Spleen (tissue), 11 donors: ENCODE results near the gene ASPG. TPM values are rescaled to one million over a fixed set of nuclear protein-coding genes. Genes with fewer than 3 reads are reported as not detected.

ENCODE experiments used
- DNase-seq: peaks from one replicate; pipeline ENCODE4 v3.0.0-alpha.2; 2020
- H3K27ac ChIP-seq, 8 donors: fragments of 200-600 bp; sonication (generic) in 7 of 8; 1 replicate in 4 of 8; 2 replicates in 4 of 8; pipeline versions ENCODE4 v1.5.0 to v1.8.0; 2016 to 2021; ENCODE audit warnings: inconsistent platforms in 4 of 8, mild to moderate bottlenecking in 4 of 8, moderate library complexity in 1 of 8
- H3K27me3 ChIP-seq, 7 donors: fragments of 200-600 bp; sonication (generic) in 6 of 7; replicated peaks in 1 of 7; 1 replicate in 4 of 7; 2 replicates in 3 of 7; pipeline versions ENCODE4 v1.5.0 to v1.8.0; 2016 to 2021; ENCODE audit warnings: inconsistent platforms in 3 of 7, mild to moderate bottlenecking in 1 of 7
- H3K36me3 ChIP-seq, 6 donors: fragments of 200-600 bp; sonication (generic) in 5 of 6; 1 replicate in 4 of 6; 2 replicates in 2 of 6; pipeline versions ENCODE4 v1.5.0 to v1.8.0; 2016 to 2021; ENCODE audit warnings: inconsistent platforms in 2 of 6
- H3K4me1 ChIP-seq, 6 donors: fragments of 200-600 bp; sonication (generic) in 5 of 6; 1 replicate in 3 of 6; 2 replicates in 3 of 6; pipeline versions ENCODE4 v1.5.0 to v1.8.0; 2016 to 2021; ENCODE audit warnings: inconsistent platforms in 3 of 6
- H3K4me3 ChIP-seq, 8 donors: fragments of 200-600 bp; sonication (generic) in 7 of 8; 1 replicate in 4 of 8; 2 replicates in 4 of 8; pipeline versions ENCODE4 v1.5.0 to v1.8.0; 2016 to 2021; ENCODE audit warnings: inconsistent platforms in 4 of 8, mild to moderate bottlenecking in 4 of 8, moderate library complexity in 2 of 8
- H3K9me3 ChIP-seq, 8 donors: fragments of 200-600 bp; sonication (generic) in 7 of 8; 1 replicate in 4 of 8; 2 replicates in 4 of 8; pipeline versions ENCODE4 v1.5.0 to v1.8.0; 2016 to 2021; ENCODE audit warnings: inconsistent platforms in 4 of 8
- CTCF ChIP-seq, 11 experiments: fragments of 200-600 bp in 7 of 11; fragments of 450-650 bp in 4 of 11; sonication (generic) in 4 of 11; IDR thresholded peaks in 8 of 11; conservative IDR thresholded peaks in 3 of 11; 1 replicate in 7 of 11; 2 replicates in 4 of 11; pipeline versions ENCODE4 v1.4.0 to v1.8.0; 2016 to 2021; ENCODE audit warnings: antibody characterized with exemption in 11 of 11, inconsistent platforms in 4 of 11, mild to moderate bottlenecking in 1 of 11
- POLR2A ChIP-seq, 3 donors: fragments of 450-650 bp; IDR thresholded peaks; one replicate each; pipeline ENCODE4 v1.5.1; 2017; ENCODE audit warnings: antibody characterized with exemption in 3 of 3, mild to moderate bottlenecking in 1 of 3
- POLR2AphosphoS5 ChIP-seq, 3 donors: sonication (generic); formaldehyde crosslinking; IDR thresholded peaks; one replicate each; pipeline ENCODE4 v1.5.1; 2017; ENCODE audit warnings: antibody characterized with exemption in 3 of 3
- WGBS, 5 donors: extraction: QIAGEN DNeasy Blood & Tissue Kit in 3 of 5; methylation state at CpG; one replicate each; pipeline versions ENCODE4 v1.1.5 to v1.1.7; 2013 to 2018; 5-methylcytosine and 5-hydroxymethylcytosine counted together
- intact Hi-C: fragments of 100-400 bp; cut with DNase I; formaldehyde crosslinking; loops from one replicate; pipeline ENCODE4 v1.15.0; 2023; ENCODE audit warnings: low total_unique reads
- polyA plus RNA-seq, 3 donors: library from polyadenylated mRNA; stranded (reverse); fragments of 200-250 nt; gene quantifications; one replicate each; pipeline ENCODE4 v1.2.1, GENCODE V29; 2013
- total RNA-seq, 7 donors: library from RNA; depleted of rRNA in 3 of 7; stranded (reverse); fragments of >200 nt in 3 of 7; fragmentation: NEBNext Ultra II Directional in 4 of 7; extraction: Animal tissue kit (Norgen Biotek cat#: 25700) in 4 of 7; gene quantifications; one replicate each; pipeline versions ENCODE4 v1.1.0 to v1.2.1, GENCODE V29; 2016 to 2021
- donor health status: healthy with polysubstance abuse.
- donor health status: DM: no; HTN: no; CAD: no; lungs with moderate emphysema.
- donor health status: DM: no; HTN: no; CAD: no.
- donor health status: Bipolar disorder and iron deficiency.
- donor health status: healthy.
- donor health status: DM: no; HTN: no; CAD: no.
- donor health status: DM: yes; HTN: yes; CAD: no.

Gene ASPG
- total and polyA plus RNA-seq, 10 donors: 0.05 to 0.67 (median 0.26) TPM; not detected in 3

GRCh38 chr14:104066279-104066678, 19.2 kb upstream of the ASPG start:
- Histone ChIP-seq H3K4me3 (no peak overlapping the region), H3K36me3 (no peaks in the 10 kb centered on the region), H3K4me1 (no peaks in the 10 kb centered on the region), H3K27me3 (peaks cover 0 to 68% (median 0%) of the 10 kb centered on the region in 7 donors), H3K9me3 (peaks cover 0 to 23% (median 19%) of the 10 kb centered on the region in 8 donors), H3K27ac (no peak overlapping the region)
- DNase-seq: no peak
- TF ChIP-seq POLR2A (IDR thresholded peaks at IDR 0.05) (no peak), POLR2AphosphoS5 (IDR thresholded peaks at IDR 0.05) (no peak), CTCF (IDR thresholded peaks at IDR 0.05 in 8 of 11, conservative IDR thresholded peaks at IDR 0.05 in 3 of 11) (no peak)
- intact Hi-C loops: no loop called here
- 80 to 100% (median 86%) methylated on average over 3 to 5 of the region's 5 CpGs for WGBS, 5 donors

GRCh38 chr14:104066719-104067295, 18.7 kb upstream of the ASPG start:
- Histone ChIP-seq H3K4me1 (no peaks in the 10 kb centered on the region), H3K9me3 (peaks cover 0 to 23% (median 19%) of the 10 kb centered on the region in 8 donors), H3K36me3 (no peaks in the 10 kb centered on the region), H3K27ac (no peak overlapping the region), H3K4me3 (no peak overlapping the region), H3K27me3 (peaks cover 0 to 68% (median 0%) of the 10 kb centered on the region in 7 donors)
- TF ChIP-seq POLR2A (IDR thresholded peaks at IDR 0.05): no peak
- no peak for DNase-seq
- 72 to 79% (median 78%) methylated on average over 4 of the region's 4 CpGs for WGBS, 5 donors
- intact Hi-C loops: no loop called here

GRCh38 chr14:104069541-104069940, 16.0 kb upstream of the ASPG start:
- peaks cover 0 to 52% (median 0%) of the 10 kb centered on the region in 7 donors for H3K27me3 ChIP-seq
- WGBS, 5 donors: 83 to 89% (median 86%) methylated on average over 7 of the region's 7 CpGs

GRCh38 chr14:104072586-104072985, 12.9 kb upstream of the ASPG start:
- TF ChIP-seq POLR2AphosphoS5 (IDR thresholded peaks at IDR 0.05): no peak
- TF ChIP-seq CTCF (IDR thresholded peaks at IDR 0.05 in 8 of 11, conservative IDR thresholded peaks at IDR 0.05 in 3 of 11): no peak
- no peak for TF ChIP-seq POLR2A (IDR thresholded peaks at IDR 0.05)
- intact Hi-C loops: loop anchor here (10.0 kb wide), 2 partner anchors 492 to 562 kb away; no protein-coding TSS in a partner anchor
- Histone ChIP-seq H3K27me3 (peaks cover 0 to 30% (median 0%) of the 10 kb centered on the region in 7 donors), H3K27ac (no peak overlapping the region), H3K4me1 (peaks cover 0 to 1% (median under 1%) of the 10 kb centered on the region in 6 donors), H3K36me3 (no peaks in the 10 kb centered on the region), H3K4me3 (no peak overlapping the region), H3K9me3 (peaks cover 0 to 23% (median 11%) of the 10 kb centered on the region in 8 donors)
- no peak for DNase-seq
- 51 to 61% (median 61%) methylated on average over 3 of the region's 3 CpGs for WGBS, 5 donors

More at GRCh38 chr14:104069541-104069940, 16.0 kb upstream of the ASPG start:
- Histone ChIP-seq H3K27ac (no peak overlapping the region), H3K36me3 (no peaks in the 10 kb centered on the region), H3K4me1 (no peaks in the 10 kb centered on the region), H3K4me3 (no peak overlapping the region), H3K9me3 (peaks cover 0 to 39% (median 30%) of the 10 kb centered on the region in 8 donors)
- TF ChIP-seq POLR2AphosphoS5 (IDR thresholded peaks at IDR 0.05) (no peak), POLR2A (IDR thresholded peaks at IDR 0.05) (no peak), CTCF (IDR thresholded peaks at IDR 0.05 in 8 of 11, conservative IDR thresholded peaks at IDR 0.05 in 3 of 11) (no peak)
- intact Hi-C loops: no loop called here
- DNase-seq: no peak
